HG02798 (cell line): ENCODE measurements around the gene RRM1.

Experiments
- ATAC-seq: cut with Tn5 transposase; IDR thresholded peaks from one replicate; pipeline ENCODE4 v1.9.1; 2021; ENCODE audit warnings: mild to moderate bottlenecking; ENCODE audit not compliant: unreplicated experiment, poor library complexity

Gene RRM1

DNA sequence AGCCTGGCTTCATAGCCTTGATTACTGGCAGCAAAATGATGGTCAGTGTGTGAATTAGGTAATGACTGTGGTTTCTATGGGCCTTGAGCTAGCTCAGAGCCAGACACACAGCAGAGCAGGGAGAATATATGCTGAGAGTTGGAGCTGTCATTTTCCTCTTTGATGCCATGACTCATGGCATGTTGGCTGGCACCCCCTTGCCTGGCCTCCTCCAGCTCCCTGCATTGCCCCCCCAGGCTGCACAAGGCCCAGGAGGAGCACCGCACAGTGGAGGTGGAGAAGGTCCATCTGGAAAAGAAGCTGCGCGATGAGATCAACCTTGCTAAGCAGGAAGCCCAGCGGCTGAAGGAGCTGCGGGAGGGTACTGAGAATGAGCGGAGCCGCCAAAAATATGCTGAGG, 20.3 kb upstream of the RRM1 start:
- no peak for ATAC-seq

DNA sequence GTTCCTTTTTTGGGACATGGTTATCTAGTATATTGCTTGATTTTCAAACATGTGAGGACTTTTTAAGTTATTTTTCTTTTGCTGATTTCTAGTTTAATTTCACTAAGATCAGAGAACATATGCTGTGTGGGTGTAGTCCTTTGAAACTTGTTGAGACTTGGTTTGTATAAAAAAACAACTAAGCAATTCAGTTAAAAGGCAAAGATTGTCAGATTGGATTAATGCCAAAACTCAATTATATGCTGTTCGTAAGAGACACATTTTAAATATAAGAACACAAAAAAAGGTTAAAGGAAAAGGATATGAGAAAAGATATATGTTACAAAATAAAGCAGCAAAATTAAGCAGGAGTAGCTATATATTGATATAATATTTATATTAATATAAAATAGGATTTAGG, 17.8 kb upstream of the RRM1 start:
- ATAC-seq = no peak

DNA sequence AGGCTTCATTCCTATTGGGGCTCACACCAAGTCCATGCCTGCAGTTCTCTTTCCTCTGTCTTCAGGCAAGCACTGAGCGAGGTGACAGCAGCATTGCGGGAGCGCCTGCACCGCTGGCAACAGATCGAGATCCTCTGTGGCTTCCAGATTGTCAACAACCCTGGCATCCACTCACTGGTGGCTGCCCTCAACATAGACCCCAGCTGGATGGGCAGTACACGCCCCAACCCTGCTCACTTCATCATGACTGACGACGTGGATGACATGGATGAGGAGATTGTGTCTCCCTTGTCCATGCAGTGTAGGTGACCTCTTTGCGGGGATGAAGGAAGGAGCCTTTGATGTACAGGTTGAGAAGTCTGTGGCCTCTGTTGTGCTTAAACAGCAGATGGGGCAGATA, 11.4 kb upstream of the RRM1 start:
- no peak for ATAC-seq

DNA sequence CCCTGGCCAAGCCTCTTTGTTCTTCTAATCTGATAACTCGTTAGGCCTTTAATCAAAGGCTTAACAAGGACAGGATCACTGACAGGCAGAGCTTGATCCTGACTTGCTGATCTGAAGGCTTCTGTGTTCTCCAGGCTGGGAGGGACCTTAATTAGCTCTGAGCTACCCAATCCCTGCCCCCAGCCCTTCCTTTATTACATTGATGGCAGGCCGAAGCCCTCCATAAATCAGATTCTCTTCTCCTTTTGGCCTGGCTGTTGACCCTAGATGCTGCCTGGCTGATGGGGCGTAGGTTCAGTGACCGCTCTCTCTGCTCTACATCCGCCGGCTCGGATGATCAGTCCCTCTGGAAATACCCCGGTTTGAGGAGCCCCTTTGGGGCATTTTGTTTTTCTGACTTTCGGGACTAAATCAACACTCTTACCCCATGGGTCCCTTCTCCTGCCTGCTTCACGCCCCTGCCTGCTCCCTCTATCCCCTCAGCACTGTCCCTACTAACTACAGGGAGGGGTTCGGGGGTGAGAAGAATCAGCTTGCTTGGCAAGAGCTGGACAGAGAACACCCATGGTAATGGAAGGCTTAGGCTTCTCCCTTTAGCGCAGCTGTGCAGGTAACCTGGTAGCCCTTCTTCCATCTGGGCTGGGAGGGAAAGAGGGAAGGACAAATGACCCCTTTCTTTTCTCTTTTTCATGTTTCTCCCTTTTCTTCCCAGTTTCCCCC, 10.0 kb upstream of the RRM1 start:
- no peak for ATAC-seq

DNA sequence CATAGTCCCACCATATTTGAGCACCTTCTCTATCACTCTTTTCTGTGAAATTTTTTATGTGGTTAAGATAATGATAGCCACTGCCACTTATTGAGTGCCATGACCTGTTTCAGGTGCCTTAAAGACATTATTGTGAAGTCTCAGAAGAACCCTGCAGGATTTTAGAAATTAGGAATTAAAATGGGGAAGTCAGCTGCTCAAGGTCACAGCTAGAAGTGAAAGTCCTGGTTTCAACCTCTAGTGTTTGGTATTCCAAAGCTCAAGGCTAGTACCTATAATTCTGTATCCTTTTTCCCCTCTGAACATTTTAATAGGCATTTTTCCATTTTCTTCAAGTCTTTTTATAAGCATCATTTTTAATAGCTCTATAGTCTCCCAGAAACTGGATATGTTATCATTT, 9.0 kb upstream of the RRM1 start:
- ATAC-seq = no peak

DNA sequence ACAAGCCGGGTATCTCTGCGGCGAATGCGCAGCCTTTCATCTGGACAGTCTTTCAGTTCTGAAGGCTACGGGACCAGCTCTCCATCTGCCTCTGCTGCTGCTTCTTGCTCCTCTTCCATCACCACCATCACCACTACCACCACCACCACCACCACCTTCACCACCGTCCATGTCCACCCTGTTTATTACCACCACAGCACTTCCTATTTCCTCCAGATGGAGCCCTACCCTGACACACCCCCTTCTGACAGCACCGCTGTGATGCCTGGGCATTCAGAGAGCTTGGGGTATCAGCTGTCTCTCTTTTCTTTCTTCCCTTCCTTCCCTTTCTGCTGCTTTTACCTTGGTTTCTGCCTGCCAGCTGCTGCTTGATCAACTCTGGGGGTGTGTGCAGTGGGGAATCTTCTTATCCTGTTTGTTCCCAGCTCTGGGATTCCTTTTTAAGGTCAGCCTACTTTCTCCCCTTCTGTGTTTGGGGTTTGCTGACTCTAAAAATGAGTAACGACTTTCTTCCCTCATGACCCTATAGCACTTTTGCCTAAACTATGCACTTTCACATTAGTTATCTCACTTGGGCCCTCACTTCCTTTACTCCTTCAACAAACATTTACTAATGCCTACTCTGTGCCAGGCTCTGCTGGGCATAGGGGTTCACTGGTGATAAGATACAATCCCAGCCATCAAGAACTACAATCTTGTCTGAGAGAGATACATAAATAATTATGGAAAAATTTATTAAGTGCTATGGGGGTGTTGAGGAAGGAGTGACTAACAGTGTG, 7.8 kb upstream of the RRM1 start:
- ATAC-seq = no peak

DNA sequence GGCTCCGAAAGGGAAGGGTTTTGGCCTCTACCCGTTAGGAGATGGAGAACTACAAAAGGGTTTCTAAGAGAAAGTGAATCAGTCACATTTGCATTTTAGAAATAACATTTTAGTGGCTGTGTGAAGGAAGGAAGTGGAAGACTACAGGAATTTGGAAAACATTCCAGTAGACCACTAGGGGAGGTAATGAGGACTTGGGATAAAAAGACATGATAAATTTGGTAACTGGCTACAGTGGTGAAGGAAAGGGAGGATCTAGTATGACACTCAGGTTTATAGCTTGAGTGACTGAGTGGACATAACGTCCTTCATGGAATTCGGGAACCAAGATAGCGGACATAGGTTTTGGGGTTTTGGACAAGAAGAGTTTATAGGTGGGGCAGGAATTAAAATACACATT, 7.0 kb upstream of the RRM1 start:
- ATAC-seq = no peak

DNA sequence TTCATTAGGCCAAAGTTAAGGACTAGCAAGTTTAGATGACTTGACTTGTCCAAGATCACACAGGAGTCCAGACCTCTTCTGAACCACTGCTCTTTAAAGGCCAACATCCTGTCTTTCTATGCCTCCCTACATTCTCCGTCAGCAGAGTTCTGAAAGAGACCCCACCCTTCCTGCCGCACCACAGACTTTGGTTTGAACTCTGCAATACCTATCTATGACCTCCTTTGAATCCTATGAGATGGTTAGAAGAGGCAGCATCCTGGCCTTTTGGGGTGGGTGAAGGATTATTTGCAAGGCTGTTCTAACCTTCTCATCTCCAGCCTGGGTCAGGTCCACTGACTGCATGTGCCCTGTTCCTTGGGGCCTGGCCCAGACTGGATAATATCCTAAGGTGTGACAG, 4.3 kb upstream of the RRM1 start:
- ATAC-seq = no peak

DNA sequence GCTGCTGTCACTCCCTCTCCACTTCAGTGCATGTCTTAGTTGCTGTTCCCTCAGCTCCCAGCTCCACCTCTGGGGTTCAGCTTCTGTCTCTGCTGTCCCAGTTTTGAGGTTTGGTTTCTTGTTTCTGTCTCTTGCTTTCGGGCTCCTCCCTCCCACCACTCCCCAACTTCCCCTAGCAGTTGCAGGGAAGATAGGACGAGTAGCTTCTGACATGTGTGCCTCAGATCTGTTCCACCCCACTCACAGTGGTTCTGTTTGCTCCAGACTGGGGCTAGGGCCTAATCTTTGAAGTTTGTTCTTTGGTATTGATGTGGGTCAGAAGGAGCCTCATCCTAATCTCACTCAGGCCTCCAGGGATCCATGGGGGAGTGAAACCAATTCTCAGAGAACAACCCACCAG, 2.6 kb upstream of the RRM1 start:
- no peak for ATAC-seq

DNA sequence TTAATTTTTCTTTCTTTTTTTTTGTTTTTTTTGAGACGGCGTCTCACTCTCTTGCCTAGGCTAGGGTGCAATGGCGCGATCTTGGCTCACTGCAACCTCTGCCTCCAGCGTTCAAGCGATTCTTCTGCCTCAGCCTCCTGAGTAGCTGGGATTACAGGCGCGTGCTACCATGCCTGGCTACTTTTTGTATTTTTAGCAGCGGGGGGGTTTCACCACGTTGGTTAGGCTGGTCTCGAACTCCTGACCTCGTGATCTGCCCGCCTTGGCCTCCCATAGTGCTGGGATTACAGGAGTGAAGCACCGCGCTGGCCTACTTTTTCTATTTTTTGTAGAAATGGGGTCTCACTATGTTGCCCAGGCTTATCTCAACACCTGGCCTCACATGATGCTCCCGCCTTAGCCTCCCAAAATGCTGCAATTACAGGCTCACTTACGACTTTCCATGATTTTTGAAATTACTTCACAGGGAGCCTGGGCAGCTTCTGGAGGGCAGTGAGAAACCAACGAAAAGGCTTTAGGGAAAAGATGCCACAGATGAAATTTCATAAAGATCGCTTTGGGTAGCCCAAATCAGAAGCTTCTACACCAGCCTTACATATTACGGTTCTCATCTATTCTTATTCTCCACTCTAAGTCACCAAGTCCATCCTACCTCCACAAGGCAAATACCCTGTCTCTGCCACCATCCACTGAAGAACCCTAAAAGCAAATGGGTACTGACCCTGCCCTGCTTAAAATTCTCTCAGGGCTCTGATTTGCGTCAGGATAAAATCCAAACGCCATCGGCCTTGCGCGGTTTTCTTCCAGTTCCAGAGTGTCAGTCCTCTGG, 866 bp upstream of the RRM1 start:
- ATAC-seq = no peak

DNA sequence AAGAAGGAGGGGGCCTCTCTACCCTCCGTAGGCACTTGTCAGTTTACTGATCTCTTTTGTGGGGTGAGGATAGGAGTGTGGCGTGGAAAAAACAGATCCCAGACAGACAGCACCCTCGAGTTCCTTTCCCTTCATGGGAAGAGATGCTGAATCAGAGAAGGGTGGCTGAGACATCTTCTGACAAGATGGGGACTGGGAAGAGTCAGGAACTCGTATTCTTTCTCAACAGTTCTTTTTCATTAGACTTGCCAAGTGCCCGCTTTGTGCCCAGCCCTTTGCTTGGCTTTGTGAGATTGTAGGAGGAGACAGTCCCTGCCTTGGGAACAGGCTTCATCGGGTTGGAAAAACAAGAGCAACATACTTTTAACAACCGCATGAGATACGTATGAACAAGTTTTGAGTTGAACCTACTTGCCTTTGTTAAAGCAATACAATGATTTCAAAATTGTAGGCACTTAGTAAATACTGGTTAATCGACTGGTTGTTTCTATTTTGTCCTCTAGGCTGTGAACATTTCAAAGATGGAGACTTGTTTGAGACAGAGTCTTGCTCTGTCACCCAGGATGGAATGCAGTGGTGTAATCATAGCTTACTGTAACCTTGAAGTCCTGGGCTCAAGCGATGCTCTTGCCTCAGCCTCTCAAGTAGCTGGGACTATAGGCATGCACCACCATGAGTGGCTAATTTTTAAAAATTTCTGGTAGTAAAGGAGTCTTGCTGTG, 1.1 kb downstream of the RRM1 start:
- no peak for ATAC-seq

DNA sequence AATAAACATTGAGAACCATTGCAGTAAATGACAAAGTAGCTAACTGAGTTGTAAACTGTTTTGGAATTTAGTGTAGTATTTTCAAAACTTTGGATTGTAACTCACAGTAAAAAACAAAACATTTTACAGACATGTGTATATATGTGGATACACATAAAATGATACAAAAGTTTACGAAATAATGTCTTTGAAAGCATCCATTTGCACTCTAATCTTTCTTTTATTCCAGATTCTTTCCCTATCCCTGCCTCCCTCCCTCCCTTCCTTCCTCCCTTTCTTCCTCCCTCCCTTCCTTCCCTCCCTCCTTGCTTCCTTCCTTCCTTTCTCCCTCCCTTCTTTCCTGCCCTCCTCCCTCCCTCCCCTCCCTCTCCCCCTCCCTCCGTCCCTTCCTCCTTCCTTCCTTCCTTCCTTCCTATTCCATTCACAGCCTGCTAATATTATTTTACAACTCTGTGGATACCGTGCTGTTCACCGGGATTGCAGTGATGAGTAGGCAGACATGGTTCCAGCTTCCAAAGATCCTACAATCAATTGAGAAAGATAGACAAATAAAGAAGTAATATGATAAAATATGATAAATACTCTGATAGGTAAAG, 3.5 kb downstream of the RRM1 start:
- no peak for ATAC-seq

DNA sequence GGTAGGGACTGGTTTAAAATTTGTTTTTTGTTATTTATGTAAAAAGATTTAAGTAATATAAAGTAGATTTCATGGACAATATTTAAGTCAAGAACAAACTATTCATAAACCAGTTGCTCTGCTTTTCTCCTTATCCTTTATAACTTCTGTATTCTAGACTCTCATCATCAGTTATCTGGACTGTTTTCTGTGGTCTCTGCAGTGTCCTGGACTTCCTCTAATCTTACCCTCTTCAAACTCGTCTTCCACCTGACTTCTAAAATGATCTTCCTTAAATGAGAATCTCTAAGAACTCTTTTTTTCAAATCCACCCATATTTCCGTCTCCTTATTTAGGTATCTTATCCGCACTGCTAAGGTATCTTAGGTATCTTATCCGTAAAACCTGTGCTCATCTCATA, 8.1 kb downstream of the RRM1 start:
- ATAC-seq = no peak

DNA sequence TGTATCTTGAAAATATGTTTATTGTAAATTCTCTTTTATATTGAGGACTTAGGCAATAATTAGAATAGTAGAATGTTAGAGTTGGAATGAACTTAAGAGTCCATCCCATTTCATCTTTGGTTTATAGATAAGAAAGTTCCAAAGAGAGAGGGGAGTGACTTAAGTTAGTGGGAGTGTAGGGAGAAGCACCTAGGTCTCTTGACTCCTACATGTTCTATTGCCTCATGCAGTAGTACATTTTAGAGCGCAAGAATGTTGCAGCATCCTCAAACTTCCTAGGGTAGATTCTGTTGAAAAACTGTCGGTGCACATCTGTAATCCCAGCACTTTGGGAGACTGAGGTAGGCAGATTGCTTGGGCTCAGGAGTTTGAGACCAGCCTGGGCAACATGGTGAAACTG, 8.7 kb downstream of the RRM1 start:
- no peak for ATAC-seq

DNA sequence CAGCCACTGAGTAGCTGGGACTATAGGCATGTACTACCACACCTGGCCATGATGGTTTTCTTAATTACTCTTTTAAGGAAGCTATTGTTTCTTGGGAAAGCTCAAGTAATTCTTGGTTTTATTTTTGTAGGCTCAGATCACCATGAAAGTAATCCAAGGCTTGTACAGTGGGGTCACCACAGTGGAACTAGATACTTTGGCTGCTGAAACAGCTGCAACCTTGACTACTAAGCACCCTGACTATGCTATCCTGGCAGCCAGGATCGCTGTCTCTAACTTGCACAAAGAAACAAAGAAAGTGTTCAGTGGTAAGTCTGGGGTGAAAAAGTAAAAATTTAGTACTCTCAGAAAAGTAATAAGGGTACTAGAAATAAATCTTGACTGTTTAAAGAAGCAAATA, 11.3 kb downstream of the RRM1 start:
- no peak for ATAC-seq

DNA sequence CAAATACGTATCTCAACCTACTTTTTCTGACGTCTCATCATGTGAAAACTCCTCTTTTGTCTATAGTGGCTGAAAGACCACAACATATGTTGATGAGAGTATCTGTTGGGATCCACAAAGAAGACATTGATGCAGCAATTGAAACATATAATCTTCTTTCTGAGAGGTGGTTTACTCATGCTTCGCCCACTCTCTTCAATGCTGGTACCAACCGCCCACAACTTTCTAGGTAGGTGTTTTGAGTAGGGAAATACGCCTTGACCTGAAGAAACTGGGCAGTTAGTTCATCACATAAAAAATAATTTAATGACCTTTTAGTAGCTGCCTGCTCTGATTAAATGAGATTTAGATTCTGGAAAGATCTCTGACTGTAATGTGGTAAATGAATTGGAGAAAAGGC, 17.2 kb downstream of the RRM1 start:
- no peak for ATAC-seq

DNA sequence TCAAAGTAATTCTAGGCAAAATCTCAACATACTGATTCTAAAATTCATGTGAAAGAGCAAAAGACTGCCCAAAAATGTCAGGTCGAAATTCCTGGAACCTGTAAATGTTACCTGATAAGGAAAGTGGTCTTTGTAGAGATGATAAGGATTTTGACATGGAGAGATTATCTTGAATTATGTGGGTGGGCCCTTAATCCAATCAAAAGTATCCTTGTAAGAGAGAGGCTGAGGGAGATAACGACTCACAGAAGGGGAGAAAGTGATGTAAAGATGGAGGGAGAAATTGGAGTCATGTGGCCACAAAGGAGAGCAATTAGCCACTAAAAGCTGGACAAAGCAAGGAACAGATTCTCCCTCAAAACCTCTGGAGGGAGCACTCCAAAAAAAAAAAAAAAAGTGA, 20.5 kb downstream of the RRM1 start:
- no peak for ATAC-seq

DNA sequence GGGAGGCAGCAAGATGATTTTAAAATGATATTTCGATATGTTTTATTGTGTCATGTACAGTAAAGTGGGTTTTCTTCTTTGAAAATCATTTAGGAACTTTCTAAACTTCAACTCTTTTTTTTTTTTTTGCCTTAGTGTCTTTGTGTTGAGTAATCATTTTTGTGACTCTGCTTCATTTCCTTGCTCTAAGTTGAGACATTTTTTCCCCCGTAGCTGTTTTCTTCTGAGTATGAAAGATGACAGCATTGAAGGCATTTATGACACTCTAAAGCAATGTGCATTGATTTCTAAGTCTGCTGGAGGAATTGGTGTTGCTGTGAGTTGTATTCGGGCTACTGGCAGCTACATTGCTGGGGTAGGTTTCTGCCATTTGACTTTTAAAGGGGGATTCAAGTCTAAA, 23.5 kb downstream of the RRM1 start:
- ATAC-seq = no peak

DNA sequence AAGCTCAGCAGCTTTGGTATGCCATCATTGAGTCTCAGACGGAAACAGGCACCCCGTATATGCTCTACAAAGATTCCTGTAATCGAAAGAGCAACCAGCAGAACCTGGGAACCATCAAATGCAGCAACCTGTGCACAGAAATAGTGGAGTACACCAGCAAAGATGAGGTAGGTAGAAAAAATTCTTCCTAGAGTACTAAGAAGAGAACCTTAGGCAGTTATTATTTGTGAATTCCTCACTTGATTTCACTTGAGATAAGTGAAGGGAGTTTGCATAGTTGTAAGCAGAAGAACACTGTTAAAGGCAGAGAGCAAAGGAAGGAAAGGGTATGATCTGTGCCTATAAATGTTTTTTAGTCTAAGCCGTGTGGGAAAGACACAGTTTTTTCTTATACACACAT, 28.6 kb downstream of the RRM1 start:
- no peak for ATAC-seq

DNA sequence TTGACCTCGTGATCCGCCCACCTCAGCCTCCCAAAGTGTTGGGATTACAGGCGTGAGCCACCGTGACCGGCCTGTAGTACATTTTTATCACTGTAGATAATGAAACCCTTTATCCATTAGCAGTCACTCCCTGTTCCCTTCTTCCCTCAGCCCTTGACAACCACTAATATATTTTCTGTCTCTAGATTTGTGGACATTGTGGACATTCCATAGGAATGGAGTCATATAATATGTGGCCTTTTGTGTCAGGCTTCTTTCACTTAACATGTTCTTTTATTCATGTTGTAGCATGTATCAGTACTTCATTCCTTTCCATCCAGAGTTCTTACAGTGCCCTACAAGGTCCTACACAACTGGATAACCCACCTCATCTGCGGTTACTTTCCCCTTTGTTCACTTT, 30.5 kb downstream of the RRM1 start:
- ATAC-seq = no peak
